LNCAP (cell line): ENCODE measurements around the gene ZNF138.

ENCODE experiments used
- TF ChIP-seq, protein P1 (sequence below): fragments of 450-650 bp; IDR thresholded peaks from 2 replicates; pipeline ENCODE4 v1.5.1; 2017; ENCODE audit warnings: mild to moderate bottlenecking

ZNF138 gene

DNA sequence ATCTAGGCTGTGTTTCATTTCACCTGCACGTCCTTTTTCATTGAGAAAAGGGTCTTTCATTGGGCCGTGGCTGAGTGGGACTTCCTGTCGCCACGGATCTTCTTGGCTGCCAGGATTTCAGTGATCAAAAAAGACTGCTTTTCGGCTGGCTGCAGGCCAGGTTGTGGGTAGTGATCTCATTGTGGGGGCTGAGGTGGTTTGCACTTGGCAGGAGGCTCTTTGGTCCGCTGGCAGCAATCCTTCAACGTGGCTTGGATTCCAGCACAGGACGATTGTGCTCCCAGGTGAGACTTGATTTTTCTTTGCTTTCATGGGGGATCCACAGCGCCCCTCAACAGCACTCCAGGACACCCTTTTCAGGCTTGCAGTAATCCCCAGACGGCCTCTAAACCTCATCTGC, 79.9 kb downstream of the ZNF138 start:
- TF ChIP-seq, protein P1, sequence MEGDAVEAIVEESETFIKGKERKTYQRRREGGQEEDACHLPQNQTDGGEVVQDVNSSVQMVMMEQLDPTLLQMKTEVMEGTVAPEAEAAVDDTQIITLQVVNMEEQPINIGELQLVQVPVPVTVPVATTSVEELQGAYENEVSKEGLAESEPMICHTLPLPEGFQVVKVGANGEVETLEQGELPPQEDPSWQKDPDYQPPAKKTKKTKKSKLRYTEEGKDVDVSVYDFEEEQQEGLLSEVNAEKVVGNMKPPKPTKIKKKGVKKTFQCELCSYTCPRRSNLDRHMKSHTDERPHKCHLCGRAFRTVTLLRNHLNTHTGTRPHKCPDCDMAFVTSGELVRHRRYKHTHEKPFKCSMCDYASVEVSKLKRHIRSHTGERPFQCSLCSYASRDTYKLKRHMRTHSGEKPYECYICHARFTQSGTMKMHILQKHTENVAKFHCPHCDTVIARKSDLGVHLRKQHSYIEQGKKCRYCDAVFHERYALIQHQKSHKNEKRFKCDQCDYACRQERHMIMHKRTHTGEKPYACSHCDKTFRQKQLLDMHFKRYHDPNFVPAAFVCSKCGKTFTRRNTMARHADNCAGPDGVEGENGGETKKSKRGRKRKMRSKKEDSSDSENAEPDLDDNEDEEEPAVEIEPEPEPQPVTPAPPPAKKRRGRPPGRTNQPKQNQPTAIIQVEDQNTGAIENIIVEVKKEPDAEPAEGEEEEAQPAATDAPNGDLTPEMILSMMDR, result no peak

DNA sequence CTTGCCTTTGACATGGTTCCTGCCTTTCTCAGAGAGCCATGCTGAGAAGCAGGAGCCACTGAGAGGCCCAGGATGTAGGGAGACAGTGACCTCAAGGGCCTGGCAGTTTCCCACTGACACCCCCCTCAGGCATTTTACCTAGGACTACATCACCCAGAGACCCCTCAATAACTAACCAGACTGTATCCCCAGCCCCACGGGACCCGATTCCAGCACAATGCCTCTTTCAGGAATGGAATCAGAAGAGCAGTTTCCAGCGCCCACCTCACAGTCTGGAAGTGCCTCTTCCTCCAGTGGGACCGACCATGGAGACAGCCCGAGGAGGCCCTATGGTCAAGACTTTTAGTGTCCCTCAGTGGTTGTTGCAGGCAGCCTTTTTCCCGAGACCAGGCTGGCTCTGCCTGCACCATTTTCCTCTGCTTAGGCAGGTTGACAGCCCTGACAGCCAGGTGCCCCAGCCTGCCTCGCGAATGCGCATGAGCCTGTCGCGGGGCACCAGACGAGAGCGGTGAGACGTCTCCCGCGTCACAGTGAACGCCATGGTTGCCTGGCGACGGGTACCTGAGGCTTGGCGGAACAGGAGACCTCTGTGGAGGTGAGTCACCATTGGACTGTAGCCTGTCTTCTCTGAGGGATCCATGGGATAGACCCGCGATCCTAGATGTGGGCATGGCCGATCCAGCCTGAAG, 80.5 kb downstream of the ZNF138 start:
- TF ChIP-seq, protein P1, result no peak

DNA sequence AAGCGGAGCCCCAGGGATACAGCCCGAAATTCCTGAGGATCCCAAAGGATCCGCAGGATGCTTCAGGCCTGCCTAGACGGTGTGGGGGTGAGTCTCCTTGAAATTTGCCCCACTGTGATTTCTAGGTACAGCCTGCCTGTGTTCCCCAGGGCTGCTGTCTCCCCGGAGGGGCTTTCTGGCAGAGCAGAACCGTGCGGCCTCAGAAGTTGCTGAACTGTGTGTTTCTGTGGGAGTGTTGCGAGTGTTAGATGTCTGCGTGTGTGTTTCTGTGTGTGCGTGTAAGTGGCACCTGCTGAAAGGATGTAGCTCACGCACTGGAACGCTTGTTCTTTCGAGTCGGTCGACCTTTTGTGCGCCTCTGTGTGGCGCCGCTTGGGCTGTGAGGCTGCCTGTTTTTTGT, 81.0 kb downstream of the ZNF138 start:
- TF ChIP-seq, protein P1, result no peak

DNA sequence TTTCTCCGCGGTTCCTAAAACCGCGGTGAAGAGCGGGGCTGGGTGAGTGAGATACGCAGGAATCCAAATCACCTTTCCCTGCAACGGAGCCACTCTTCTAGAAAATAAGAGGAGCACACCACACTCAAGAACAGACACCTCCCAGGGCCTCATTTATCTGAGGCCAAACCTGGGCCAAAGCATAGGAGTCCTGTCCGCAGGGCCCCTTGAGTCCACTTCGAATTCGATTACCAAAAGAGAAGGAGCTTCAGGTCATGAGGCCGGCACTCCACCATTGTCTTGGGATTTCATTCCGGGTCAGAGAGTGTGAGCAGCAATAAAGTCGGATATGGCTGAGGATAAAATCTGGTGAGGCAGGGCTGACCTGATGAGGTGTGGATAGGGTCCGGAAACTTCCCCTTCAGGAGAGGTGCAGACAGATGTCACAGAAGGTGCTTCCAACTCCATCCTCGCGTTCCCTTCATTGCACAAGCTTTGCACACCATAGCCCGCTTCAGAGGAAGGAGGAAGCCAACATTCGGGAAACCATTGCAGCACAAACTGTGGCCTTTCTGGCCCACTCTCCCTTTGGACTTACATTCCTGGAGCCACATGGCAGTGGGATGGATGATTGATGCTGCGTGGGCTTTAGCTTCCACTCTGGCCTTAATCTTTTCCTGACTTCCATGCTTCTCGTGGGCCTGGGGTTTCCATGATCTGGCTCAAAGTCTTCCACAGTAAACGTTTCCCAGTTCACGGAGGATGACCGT, 81.6 kb downstream of the ZNF138 start:
- TF ChIP-seq, protein P1, result no peak

DNA sequence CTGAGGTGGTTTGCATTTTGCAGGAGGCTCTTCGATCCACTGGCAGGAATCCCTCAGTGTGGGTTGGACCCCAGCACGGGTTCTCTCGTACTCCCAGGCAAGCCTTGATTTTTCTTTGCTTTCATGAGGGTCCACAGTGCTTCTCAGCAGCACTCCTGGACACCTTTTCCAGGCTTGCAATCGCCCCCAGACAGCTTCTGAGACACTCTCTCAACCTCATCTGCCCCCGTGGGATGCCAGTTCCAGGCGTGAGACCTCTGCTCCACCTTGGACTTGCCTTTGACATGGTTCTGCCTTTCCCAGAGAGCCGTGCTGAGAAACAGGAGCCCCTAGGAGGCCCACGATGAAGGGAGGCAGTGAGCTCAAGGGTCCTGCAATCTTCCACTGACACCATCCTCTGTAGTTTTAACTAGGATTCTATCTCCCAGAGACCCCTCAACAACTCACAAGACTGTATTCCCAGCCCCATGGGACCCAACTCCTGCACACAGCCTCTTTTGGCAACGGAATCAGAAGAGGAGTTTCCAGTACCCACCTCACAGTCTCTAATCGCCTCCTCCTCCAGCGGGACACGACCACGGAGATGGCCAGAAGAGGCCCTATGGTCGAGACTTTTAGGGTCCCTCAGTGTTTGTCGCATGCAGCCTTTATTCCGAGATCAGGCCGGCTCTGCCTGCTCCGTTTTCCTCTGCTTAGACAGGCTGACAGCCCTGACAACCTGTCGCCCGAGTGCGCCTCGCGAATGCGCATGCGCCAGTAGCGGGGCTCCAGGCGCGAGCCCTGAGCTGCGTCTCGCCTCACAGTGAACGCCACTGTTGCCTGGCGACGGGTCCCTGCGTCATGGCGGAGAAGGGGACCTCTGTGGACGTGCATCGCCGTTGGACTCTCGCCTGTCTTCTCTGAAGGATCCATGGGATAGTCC, 82.8 kb downstream of the ZNF138 start:
- TF ChIP-seq, protein P1, result no peak

DNA sequence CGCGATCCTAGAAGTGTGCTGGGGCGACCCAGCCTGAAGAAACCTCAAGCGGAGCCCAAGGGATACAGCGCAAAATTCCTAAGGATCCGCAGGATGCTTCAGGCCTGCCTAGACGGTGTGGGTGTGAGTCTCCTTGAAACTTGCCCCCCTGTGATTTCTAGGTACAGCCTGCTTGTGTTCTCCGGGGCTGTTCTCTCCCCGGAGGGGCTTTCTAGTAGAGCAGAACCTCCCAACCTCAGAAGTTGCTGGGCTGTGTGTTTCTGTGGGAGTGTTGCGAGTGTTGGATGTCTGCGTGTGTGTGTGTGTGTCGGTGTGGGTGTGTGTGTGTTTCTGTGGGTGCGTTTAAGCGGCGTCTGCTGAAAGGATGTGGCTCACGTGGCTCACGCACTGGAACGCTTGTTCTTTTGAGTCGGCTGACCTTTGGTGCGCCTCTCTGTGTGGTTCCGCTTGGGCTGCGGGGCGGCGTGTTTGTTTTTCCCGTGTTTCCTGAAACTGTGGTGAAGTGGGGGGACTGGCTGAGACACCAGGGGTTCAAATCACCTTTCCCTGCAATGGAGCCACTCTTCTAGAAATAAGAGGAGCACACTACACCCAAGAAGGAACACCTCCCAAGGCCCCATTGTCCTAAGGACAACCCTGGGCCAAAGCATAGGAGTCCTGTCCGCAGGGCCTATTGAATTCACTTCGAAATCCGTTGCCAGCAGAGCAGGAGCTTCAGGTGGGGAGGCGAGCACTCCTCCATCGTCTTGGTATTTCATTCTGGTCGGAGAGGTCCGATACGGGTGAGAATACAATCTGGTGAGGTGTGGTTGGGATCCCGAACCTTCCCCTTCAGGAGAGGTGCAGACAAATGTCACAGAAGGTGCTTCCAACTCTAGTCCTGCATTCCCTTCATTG, 83.7 kb downstream of the ZNF138 start:
- TF ChIP-seq, protein P1, result no peak
